ENCODE results near the gene TSHZ2. TPM values are rescaled to one million over a fixed set of nuclear protein-coding genes. Genes with fewer than 3 reads are reported as not detected.
"Not testable (repeated sequence)": the region's sequence is repeated elsewhere in the genome, so short reads cannot be mapped to it uniquely, and the experiment has no call there.

The TSHZ2 gene
- total RNA-seq, 2 donors from 2014 or later: 29.1 to 30.7 TPM

DNA sequence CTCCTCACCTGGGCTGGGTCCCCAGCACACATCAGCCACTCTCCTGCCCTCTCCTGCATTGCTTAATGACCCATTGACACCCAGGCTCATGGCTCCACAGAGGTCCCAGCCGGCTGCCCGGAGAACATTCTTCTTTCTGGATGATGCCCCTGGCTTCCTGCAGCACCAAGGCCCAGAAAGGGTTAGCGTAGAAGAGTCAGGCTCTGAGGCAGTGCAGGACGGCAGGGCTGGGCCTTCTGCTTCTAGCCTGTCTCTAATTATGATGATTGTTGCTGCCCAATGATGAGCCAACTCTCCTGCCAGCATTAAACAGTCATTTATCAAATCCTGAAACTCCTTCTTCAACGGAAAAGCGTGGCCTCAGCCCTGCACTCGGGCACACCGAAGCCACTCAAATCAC lies 555.0 kb downstream of the TSHZ2 start:
- no peaks in the 10 kb centered on the region for H3K9me3 ChIP-seq (ENCODE audit: control insufficient read depth, low read length, poor library complexity, severe bottlenecking)
- Mint-ChIP-seq H3K27ac (no peak overlapping the region), H3K27me3 (no peaks in the 10 kb centered on the region), H3K36me3 (ENCODE audit: low read depth) (peaks cover 4% of the 10 kb centered on the region), H3K4me3 (no peak overlapping the region), H3K4me1 (peaks cover 3% of the 10 kb centered on the region)
- DNase-seq (no peak), ATAC-seq (no peak)

DNA sequence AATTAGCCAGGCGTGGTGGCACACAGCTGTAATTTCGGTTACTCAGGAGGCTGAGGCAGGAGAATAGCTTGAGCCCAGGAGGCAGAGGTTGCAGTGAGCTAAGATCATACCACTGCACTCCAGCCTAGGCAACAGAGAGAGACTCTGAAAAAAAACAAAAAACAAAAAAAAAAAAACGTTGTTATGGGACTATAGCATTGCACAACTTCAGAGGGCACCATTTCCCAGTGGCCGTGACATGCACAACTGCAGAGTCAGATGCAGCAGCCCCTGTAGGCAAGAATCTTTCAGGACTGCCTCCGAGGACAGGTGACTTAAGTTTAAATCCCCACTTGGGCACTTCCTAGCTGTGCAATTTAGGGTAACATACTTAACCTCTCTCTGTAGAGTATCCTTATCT lies 557.5 kb downstream of the TSHZ2 start:
- H3K9me3 ChIP-seq (ENCODE audit: control insufficient read depth, low read length, poor library complexity, severe bottlenecking): no peaks in the 10 kb centered on the region
- DNase-seq (no peak), ATAC-seq (no peak)
- no peak overlapping the region for H3K27ac Mint-ChIP-seq
- H3K36me3 Mint-ChIP-seq (ENCODE audit: low read depth): peaks cover 2% of the 10 kb centered on the region
- no peak overlapping the region for H3K4me3 Mint-ChIP-seq
- no peaks in the 10 kb centered on the region for H3K27me3 Mint-ChIP-seq
- peaks cover 3% of the 10 kb centered on the region for H3K4me1 Mint-ChIP-seq

DNA sequence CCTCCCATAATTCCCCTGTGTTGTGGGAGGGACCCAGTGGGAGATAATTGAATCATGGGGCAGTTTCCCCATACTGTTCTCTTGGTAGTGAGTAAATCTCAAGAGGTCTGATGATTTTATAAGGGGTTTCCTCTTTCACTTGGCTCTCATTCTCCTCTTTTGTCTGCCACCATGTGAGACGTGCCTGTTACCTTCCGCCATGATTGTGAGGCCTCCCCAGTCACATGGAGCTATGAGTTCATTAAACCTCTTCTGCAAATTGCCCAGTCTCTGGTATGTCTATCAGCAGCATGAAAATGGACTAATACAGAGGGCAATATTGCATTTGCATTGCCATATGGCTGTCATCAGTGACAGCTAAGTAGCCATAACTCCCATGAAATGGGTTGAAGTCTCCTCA lies 558.3 kb downstream of the TSHZ2 start:
- ATAC-seq: no peak
- peaks cover 3% of the 10 kb centered on the region for H3K4me1 Mint-ChIP-seq
- no peaks in the 10 kb centered on the region for H3K27me3 Mint-ChIP-seq
- H3K36me3 Mint-ChIP-seq (ENCODE audit: low read depth): peaks cover 2% of the 10 kb centered on the region
- H3K4me3 Mint-ChIP-seq: no peak overlapping the region
- DNase-seq: no peak
- H3K27ac Mint-ChIP-seq: no peak overlapping the region
- H3K9me3 ChIP-seq (ENCODE audit: control insufficient read depth, low read length, poor library complexity, severe bottlenecking): no peaks in the 10 kb centered on the region

- H3K4me1 Mint-ChIP-seq; H3K9me3 ChIP-seq (ENCODE audit: control insufficient read depth, low read length, poor library complexity, severe bottlenecking); H3K36me3 Mint-ChIP-seq (ENCODE audit: low read depth); H3K27ac Mint-ChIP-seq; H3K27me3 Mint-ChIP-seq; ATAC-seq; H3K4me3 Mint-ChIP-seq; DNase-seq: not testable (repeated sequence)
Measured at GRCh38 chr20:53532654-53533312, 560.6 kb downstream of the TSHZ2 start.

GRCh38 chr20:53533500-53533899 lies 561.3 kb downstream of the TSHZ2 start:
- Mint-ChIP-seq H3K27ac (no peak overlapping the region), H3K4me1 (peaks cover 3% of the 10 kb centered on the region), H3K27me3 (no peaks in the 10 kb centered on the region), H3K4me3 (no peak overlapping the region), H3K36me3 (ENCODE audit: low read depth) (peaks cover under 1% of the 10 kb centered on the region)
- no peaks in the 10 kb centered on the region for H3K9me3 ChIP-seq (ENCODE audit: control insufficient read depth, low read length, poor library complexity, severe bottlenecking)
- ATAC-seq (no peak), DNase-seq (no peak)

DNA sequence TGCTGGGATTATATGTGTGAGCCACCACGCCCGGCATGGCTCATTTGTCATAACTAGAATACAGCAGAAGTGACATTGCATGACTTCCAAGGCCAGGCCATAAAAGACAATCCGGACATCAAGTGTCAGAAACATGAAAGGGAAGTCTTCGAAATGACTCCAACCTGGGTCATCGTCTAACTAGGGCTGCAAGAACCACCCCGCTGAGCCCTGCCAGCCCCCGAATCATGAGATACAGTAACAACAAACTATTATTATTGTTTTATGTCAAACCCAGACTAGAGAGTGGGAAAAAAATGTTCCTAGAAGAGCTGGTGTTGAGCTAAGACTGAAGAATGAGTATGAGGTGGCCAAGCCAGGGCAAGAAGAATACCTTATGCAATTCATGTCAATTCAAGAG lies 561.9 kb downstream of the TSHZ2 start:
- Mint-ChIP-seq H3K36me3 (ENCODE audit: low read depth) (peaks cover 2% of the 10 kb centered on the region), H3K4me1 (peaks cover under 1% of the 10 kb centered on the region), H3K4me3 (no peak overlapping the region), H3K27me3 (no peaks in the 10 kb centered on the region), H3K27ac (no peak overlapping the region)
- no peak for ATAC-seq
- H3K9me3 ChIP-seq (ENCODE audit: control insufficient read depth, low read length, poor library complexity, severe bottlenecking): no peaks in the 10 kb centered on the region
- DNase-seq: no peak

DNA sequence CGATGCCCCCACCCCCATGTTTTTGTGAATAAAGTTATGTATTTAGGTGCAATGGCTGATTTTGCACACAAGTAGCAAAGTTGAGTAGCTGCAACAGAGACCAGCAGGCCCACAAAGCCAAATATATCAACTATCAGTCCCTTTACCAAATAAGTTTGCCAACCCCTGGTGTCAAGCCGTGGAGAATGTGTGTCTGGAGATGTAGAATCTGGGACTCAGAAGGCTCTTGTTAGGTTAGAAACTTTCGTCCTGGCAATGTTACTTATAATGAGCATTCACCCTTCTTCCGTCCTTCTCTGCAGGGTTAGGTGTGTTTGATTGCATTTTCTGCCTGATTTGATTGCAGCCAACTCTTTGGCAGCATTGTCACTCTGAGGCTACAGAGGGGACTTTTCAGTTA lies 563.7 kb downstream of the TSHZ2 start:
- Mint-ChIP-seq H3K36me3 (ENCODE audit: low read depth) (peaks cover 4% of the 10 kb centered on the region), H3K4me3 (no peak overlapping the region), H3K4me1 (no peaks in the 10 kb centered on the region), H3K27me3 (no peaks in the 10 kb centered on the region), H3K27ac (no peak overlapping the region)
- no peak for ATAC-seq
- H3K9me3 ChIP-seq (ENCODE audit: control insufficient read depth, low read length, poor library complexity, severe bottlenecking): no peaks in the 10 kb centered on the region
- DNase-seq: no peak

GRCh38 chr20:53536382-53536781 lies 564.2 kb downstream of the TSHZ2 start:
- not testable (repeated sequence) for H3K4me1 Mint-ChIP-seq; H3K27me3 Mint-ChIP-seq; ATAC-seq; H3K36me3 Mint-ChIP-seq (ENCODE audit: low read depth); H3K27ac Mint-ChIP-seq; DNase-seq; H3K9me3 ChIP-seq (ENCODE audit: control insufficient read depth, low read length, poor library complexity, severe bottlenecking); H3K4me3 Mint-ChIP-seq

GRCh38 chr20:53539516-53539915 lies 567.4 kb downstream of the TSHZ2 start:
- ATAC-seq (no peak), DNase-seq (no peak)
- no peaks in the 10 kb centered on the region for H3K9me3 ChIP-seq (ENCODE audit: control insufficient read depth, low read length, poor library complexity, severe bottlenecking)
- peaks cover 4% of the 10 kb centered on the region for H3K36me3 Mint-ChIP-seq (ENCODE audit: low read depth)
- H3K4me1 Mint-ChIP-seq: no peaks in the 10 kb centered on the region
- no peak overlapping the region for H3K4me3 Mint-ChIP-seq
- no peak overlapping the region for H3K27ac Mint-ChIP-seq
- H3K27me3 Mint-ChIP-seq: no peaks in the 10 kb centered on the region

All from T-helper 17 cell (primary cell).